Measurements from ENCODE around the gene GPR39. TPM values are rescaled to one million over a fixed set of nuclear protein-coding genes. Genes with fewer than 3 reads are reported as not detected.

GPR39 gene
- total RNA-seq, 2 experiments from 2014 or later = not detected

DNA sequence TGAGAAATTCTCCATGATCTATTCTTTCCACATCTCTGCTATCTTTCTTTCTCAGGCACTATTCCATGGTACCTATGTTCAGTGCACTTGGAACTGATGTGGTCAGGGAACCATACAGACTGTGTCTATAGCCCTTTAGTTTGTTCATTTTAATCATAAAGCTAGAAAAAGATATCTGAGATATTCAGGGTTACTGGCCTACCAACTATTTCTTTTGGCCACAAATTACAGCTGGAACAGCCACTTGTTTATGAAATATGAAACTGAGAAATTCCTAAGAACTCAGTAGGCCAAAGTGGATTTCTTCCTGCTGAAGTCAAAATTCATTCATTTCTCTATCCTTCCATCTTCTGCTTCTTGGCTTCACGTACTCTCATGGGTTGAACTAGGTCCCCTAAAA, 276.2 kb downstream of the GPR39 start:
- ChIA-PET POLR2A (no interaction called here), CTCF (no interaction called here)
- Mint-ChIP-seq H3K4me3 (no peak overlapping the region), H3K27ac (no peak overlapping the region), H3K4me1 (ENCODE audit: low read depth) (no peaks in the 10 kb centered on the region), H3K27me3 (ENCODE audit: low read depth) (no peaks in the 10 kb centered on the region), H3K36me3 (ENCODE audit: low read depth) (no peaks in the 10 kb centered on the region), H3K9me3 (ENCODE audit: insufficient read depth) (no peaks in the 10 kb centered on the region)
- no peak for DNase-seq
- ATAC-seq = no peak

All from activated CD8-positive, alpha-beta T cell treated with anti-CD3 and anti-CD28 coated beads, Interleukin-2, amount 10 ng/mL, durations not matched to agents 7 days and 5 days (primary cell).